NB4 (cell line): Measurements from ENCODE around the gene CIAO3.

Experiments
- DNase-seq: peaks from one replicate; pipeline ENCODE4 v3.0.0; 2010; ENCODE audit warnings: low read depth
- H3K4me3 ChIP-seq: one replicate; pipeline ENCODE4 v1.5.1; 2011; ENCODE audit warnings: mild to moderate bottlenecking, low read depth, low read length, moderate library complexity
- MAX ChIP-seq: IDR thresholded peaks from 2 replicates; pipeline ENCODE4 v1.6.1; 2011; ENCODE audit warnings: low read depth, low read length
- MYC ChIP-seq: IDR thresholded peaks from 2 replicates; pipeline ENCODE4 v1.6.1; 2011; ENCODE audit warnings: low read depth, low read length
- POLR2A ChIP-seq: IDR thresholded peaks from 2 replicates; pipeline ENCODE4 v1.6.1; 2011; ENCODE audit warnings: mild to moderate bottlenecking; ENCODE audit not compliant: insufficient read length; ENCODE audit errors: extremely low read depth
- TF ChIP-seq, protein P1 (sequence below): IDR thresholded peaks from one replicate; pipeline ENCODE4 v1.5.1; 2012; ENCODE audit warnings: low read depth, low read length

Gene CIAO3

GRCh38 chr16:682493-683395, 58.1 kb downstream of the CIAO3 start:
- peak overlapping the region; percentile 53 for H3K4me3 ChIP-seq
- DNase-seq = no peak

GRCh38 chr16:681746-682427, 58.9 kb downstream of the CIAO3 start:
- no peak overlapping the region for H3K4me3 ChIP-seq

More at GRCh38 chr16:682493-683395, 58.1 kb downstream of the CIAO3 start:
- TF ChIP-seq POLR2A = no peak
- no peak for TF ChIP-seq MYC
- TF ChIP-seq MAX = no peak
- TF ChIP-seq, protein P1, sequence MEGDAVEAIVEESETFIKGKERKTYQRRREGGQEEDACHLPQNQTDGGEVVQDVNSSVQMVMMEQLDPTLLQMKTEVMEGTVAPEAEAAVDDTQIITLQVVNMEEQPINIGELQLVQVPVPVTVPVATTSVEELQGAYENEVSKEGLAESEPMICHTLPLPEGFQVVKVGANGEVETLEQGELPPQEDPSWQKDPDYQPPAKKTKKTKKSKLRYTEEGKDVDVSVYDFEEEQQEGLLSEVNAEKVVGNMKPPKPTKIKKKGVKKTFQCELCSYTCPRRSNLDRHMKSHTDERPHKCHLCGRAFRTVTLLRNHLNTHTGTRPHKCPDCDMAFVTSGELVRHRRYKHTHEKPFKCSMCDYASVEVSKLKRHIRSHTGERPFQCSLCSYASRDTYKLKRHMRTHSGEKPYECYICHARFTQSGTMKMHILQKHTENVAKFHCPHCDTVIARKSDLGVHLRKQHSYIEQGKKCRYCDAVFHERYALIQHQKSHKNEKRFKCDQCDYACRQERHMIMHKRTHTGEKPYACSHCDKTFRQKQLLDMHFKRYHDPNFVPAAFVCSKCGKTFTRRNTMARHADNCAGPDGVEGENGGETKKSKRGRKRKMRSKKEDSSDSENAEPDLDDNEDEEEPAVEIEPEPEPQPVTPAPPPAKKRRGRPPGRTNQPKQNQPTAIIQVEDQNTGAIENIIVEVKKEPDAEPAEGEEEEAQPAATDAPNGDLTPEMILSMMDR = no peak

GRCh38 chr16:680967-681745, 59.6 kb downstream of the CIAO3 start:
- peak; percentile 57 for DNase-seq
- no peak for TF ChIP-seq POLR2A
- TF ChIP-seq, protein P1 = peak; percentile 8
- H3K4me3 ChIP-seq = peak overlapping the region; percentile 78

More at GRCh38 chr16:681746-682427, 58.9 kb downstream of the CIAO3 start:
- no peak for DNase-seq
- TF ChIP-seq MYC (no peak), MAX (no peak), POLR2A (no peak)
- TF ChIP-seq, protein P1 = no peak

GRCh38 chr16:680625-680945, 60.2 kb downstream of the CIAO3 start:
- H3K4me3 ChIP-seq = peak overlapping the region; percentile 78
- TF ChIP-seq MYC (no peak), POLR2A (no peak), MAX (no peak)
- TF ChIP-seq, protein P1 = no peak
- DNase-seq = no peak

- TF ChIP-seq, protein P1 = no peak
- TF ChIP-seq POLR2A = peak; percentile 53
- peak; percentile 48; the same call in 1 of the 2 replicates for TF ChIP-seq MYC
- DNase-seq = peak; percentile 81
- peak within 1 kb of the TSS; percentile 78 for H3K4me3 ChIP-seq
Observed at GRCh38 chr16:679814-680624, 60.8 kb downstream of the CIAO3 start, which contains the start of gene STUB1. TSS of gene STUB1 (plus strand) at chr16:680410. CDS start at chr16:680526, 116 bp downstream.
